ENCODE results near the gene FRY. TPM values are rescaled to one million over a fixed set of nuclear protein-coding genes. Genes with fewer than 3 reads are reported as not detected.

FRY gene
- total and polyA plus RNA-seq, 10 of the 15 experiments (the other 5 are each of a cell fraction or from before 2014, with no cell fraction given), result 0.18 to 1.4 (median 0.30) TPM

GRCh38 chr13:32041429-32041828 is 9.9 kb downstream of the FRY start (continued):
- TF ChIP-seq EP300 (IDR thresholded peaks at IDR 0.05; ENCODE audit: borderline replicate concordance in 1 of 2, control insufficient read depth in 1 of 2, low read depth in 2 of 2, low read length in 2 of 2) (no peak), POLR2A (IDR thresholded peaks at IDR 0.05; ENCODE audit: low read depth, low read length) (no peak), TARDBP (IDR thresholded peaks at IDR 0.05; ENCODE audit: borderline replicate concordance) (no peak), MYB (IDR thresholded peaks at IDR 0.05; ENCODE audit: borderline replicate concordance, low read depth, low read length) (no peak), RAD21 (IDR thresholded peaks at IDR 0.05; ENCODE audit: insufficient read depth, low read depth, low read length) (no peak), SUPT20H (IDR thresholded peaks at IDR 0.05; ENCODE audit: borderline replicate concordance, control insufficient read depth, low read depth, low read length) (no peak), ATF2 (IDR thresholded peaks at IDR 0.05; ENCODE audit: low read length) (0 out of 2 replicates have a peak, but pooled peaks have one; percentile 36), NFYA (IDR thresholded peaks at IDR 0.05; ENCODE audit: borderline replicate concordance, low read depth, low read length) (no peak), EGR1 (IDR thresholded peaks at IDR 0.05; ENCODE audit: borderline replicate concordance in 1 of 2, low read depth in 2 of 2, low read length in 2 of 2) (no peak), KAT2A (conservative IDR thresholded peaks at IDR 0.05; ENCODE audit: control insufficient read depth, low read depth, low read length) (no peak), CBX3 (IDR thresholded peaks at IDR 0.05; ENCODE audit: borderline replicate concordance, low read depth) (no peak), NFXL1 (IDR thresholded peaks at IDR 0.05; ENCODE audit: borderline replicate concordance) (no peak), SIN3A (IDR thresholded peaks at IDR 0.05; ENCODE audit: low read depth, low read length) (no peak), GATAD2B (conservative IDR thresholded peaks at IDR 0.05; ENCODE audit: low read depth) (no peak), IRF4 (IDR thresholded peaks at IDR 0.05; ENCODE audit: low read depth, low read length) (no peak), BACH1 (IDR thresholded peaks at IDR 0.05; ENCODE audit: borderline replicate concordance) (no peak), CREM (IDR thresholded peaks at IDR 0.05; ENCODE audit: low read depth) (peak; percentile 10; the same call in 1 of the 2 replicates), ZNF622 (IDR thresholded peaks at IDR 0.05) (no peak), BHLHE40 (IDR thresholded peaks at IDR 0.05; ENCODE audit: borderline replicate concordance in 1 of 2, low read depth in 2 of 2, low read length in 1 of 2) (peak in 1 of 2 experiments; percentile 23; a peak in 1 of 4 replicates), NFIC (IDR thresholded peaks at IDR 0.05; ENCODE audit: low read depth, low read length) (peak; percentile 40; the same call in 1 of the 2 replicates), BCL11A (IDR thresholded peaks at IDR 0.05; ENCODE audit: low read depth, low read length) (peak; percentile 14; the same call in 1 of the 2 replicates)
- TF ChIP-seq, protein P1, sequence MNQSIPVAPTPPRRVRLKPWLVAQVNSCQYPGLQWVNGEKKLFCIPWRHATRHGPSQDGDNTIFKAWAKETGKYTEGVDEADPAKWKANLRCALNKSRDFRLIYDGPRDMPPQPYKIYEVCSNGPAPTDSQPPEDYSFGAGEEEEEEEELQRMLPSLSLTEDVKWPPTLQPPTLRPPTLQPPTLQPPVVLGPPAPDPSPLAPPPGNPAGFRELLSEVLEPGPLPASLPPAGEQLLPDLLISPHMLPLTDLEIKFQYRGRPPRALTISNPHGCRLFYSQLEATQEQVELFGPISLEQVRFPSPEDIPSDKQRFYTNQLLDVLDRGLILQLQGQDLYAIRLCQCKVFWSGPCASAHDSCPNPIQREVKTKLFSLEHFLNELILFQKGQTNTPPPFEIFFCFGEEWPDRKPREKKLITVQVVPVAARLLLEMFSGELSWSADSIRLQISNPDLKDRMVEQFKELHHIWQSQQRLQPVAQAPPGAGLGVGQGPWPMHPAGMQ (IDR thresholded peaks at IDR 0.05; ENCODE audit: borderline replicate concordance), result no peak
